NCI-H128 (cell line): ENCODE results near the gene FADS2.

Experiments used
- DNase-seq: peaks from one replicate; lab custom pipeline; 2025; ENCODE audit not compliant: unreplicated experiment; lab: John Stamatoyannopoulos, UW

FADS2 gene

GRCh38 chr11:61827571-61828378, at the start of gene FADS2:
TSS of gene FADS2 (plus strand) at chr11:61828300. CDS start at chr11:61828391, 91 bp downstream.
- peak; percentile 95 for DNase-seq

GRCh38 chr11:61778357-61778886, 49.7 kb upstream of the FADS2 start:
- DNase-seq: no peak

GRCh38 chr11:61778920-61779650, 49.0 kb upstream of the FADS2 start:
- no peak for DNase-seq

- DNase-seq: no peak
Observed at GRCh38 chr11:61779666-61780525, 48.2 kb upstream of the FADS2 start.

- no peak for DNase-seq
Observed at GRCh38 chr11:61780581-61781162, 47.4 kb upstream of the FADS2 start.

- DNase-seq: no peak
Observed at GRCh38 chr11:61781585-61781984, 46.5 kb upstream of the FADS2 start.

- no peak for DNase-seq
Observed at GRCh38 chr11:61782299-61782698, 45.8 kb upstream of the FADS2 start.

GRCh38 chr11:61782841-61783240, 45.3 kb upstream of the FADS2 start:
- no peak for DNase-seq

GRCh38 chr11:61783717-61784505, 44.2 kb upstream of the FADS2 start:
- DNase-seq: no peak

GRCh38 chr11:61784506-61784805, 43.6 kb upstream of the FADS2 start:
- no peak for DNase-seq

- no peak for DNase-seq
Observed at GRCh38 chr11:61785837-61786402, 42.2 kb upstream of the FADS2 start.

GRCh38 chr11:61787928-61788491, 40.1 kb upstream of the FADS2 start:
- DNase-seq: no peak

GRCh38 chr11:61791737-61792309, 36.3 kb upstream of the FADS2 start:
- no peak for DNase-seq

GRCh38 chr11:61792310-61793082, 35.6 kb upstream of the FADS2 start, which contains the start of the genes FEN1 and TMEM258:
TSS of gene FEN1 (plus strand) at chr11:61792911. CDS start at chr11:61795362, 2,451 bp downstream.
TSS of gene TMEM258 (minus strand) at chr11:61792599. CDS start at chr11:61792558, 41 bp downstream.
- peak; percentile 88 for DNase-seq

GRCh38 chr11:61793083-61793828, 34.8 kb upstream of the FADS2 start:
- no peak for DNase-seq

GRCh38 chr11:61793829-61794204, 34.3 kb upstream of the FADS2 start:
- DNase-seq: no peak

GRCh38 chr11:61794579-61794978, 33.5 kb upstream of the FADS2 start:
- DNase-seq: no peak
